ENCODE measurements around the gene DCLK2. TPM values are rescaled to one million over a fixed set of nuclear protein-coding genes. Genes with fewer than 3 reads are reported as not detected.

DCLK2 gene
- total and polyA plus RNA-seq, 2 of the 13 experiments (the other 11 are each of a cell fraction or from before 2014, with no cell fraction given): not detected

GRCh38 chr4:150256841-150257730, 178.8 kb downstream of the DCLK2 start (continued):
- 0 out of 2 replicates have a peak, but pooled peaks have one; percentile 41 for TF ChIP-seq IKZF5 (CRISPR knock-in tag; IDR thresholded peaks at IDR 0.05)
- peak; percentile 13; the same call in 1 of the 2 replicates for TF ChIP-seq HDAC2 (CRISPR knock-in tag; IDR thresholded peaks at IDR 0.05)
- no peak for TF ChIP-seq FOXO1 (CRISPR knock-in tag; IDR thresholded peaks at IDR 0.05)
- TF ChIP-seq ZZZ3 (CRISPR knock-in tag; IDR thresholded peaks at IDR 0.05; ENCODE audit: borderline replicate concordance): no peak
- TF ChIP-seq HHEX (CRISPR knock-in tag; IDR thresholded peaks at IDR 0.05): no peak
- no peak for TF ChIP-seq HNRNPL (IDR thresholded peaks at IDR 0.05; ENCODE audit: low read depth, low read length)
- TF ChIP-seq HIVEP1 (CRISPR knock-in tag; IDR thresholded peaks at IDR 0.05): no peak
- TF ChIP-seq ZNF704 (CRISPR knock-in tag; IDR thresholded peaks at IDR 0.05; ENCODE audit: borderline replicate concordance): no peak
- no peak for TF ChIP-seq FOSL1 (CRISPR knock-in tag; IDR thresholded peaks at IDR 0.05; ENCODE audit: borderline replicate concordance)
- no peak for TF ChIP-seq CEBPZ (IDR thresholded peaks at IDR 0.05; ENCODE audit: low read length)
- TF ChIP-seq TRAFD1 (CRISPR knock-in tag; IDR thresholded peaks at IDR 0.05; ENCODE audit: borderline replicate concordance): no peak
- TF ChIP-seq ZNF547 (CRISPR knock-in tag; IDR thresholded peaks at IDR 0.05): no peak
- TF ChIP-seq ZNF354B (CRISPR knock-in tag; IDR thresholded peaks at IDR 0.05): no peak
- no peak for TF ChIP-seq EED (CRISPR knock-in tag; IDR thresholded peaks at IDR 0.05)
- TF ChIP-seq MTA3 (CRISPR knock-in tag; IDR thresholded peaks at IDR 0.05): no peak
- TF ChIP-seq TBX2 (CRISPR knock-in tag; IDR thresholded peaks at IDR 0.05; ENCODE audit: borderline replicate concordance): peak; percentile 66; the same call in 1 of the 2 replicates
- TF ChIP-seq HINFP (CRISPR knock-in tag; IDR thresholded peaks at IDR 0.05; ENCODE audit: low read depth): no peak
- no peak for TF ChIP-seq SP4 (CRISPR knock-in tag; IDR thresholded peaks at IDR 0.05)
